Left kidney (tissue), 2 donors: ENCODE measurements around the gene COBLL1. TPM values are rescaled to one million over a fixed set of nuclear protein-coding genes. Genes with fewer than 3 reads are reported as not detected.
"Not testable (repeated sequence)": the region's sequence is repeated elsewhere in the genome, so short reads cannot be mapped to it uniquely, and the experiment has no call there.

Experiments
- DNase-seq: peaks from one replicate; pipeline ENCODE4 v3.0.0-alpha.2; 2013
- polyA plus RNA-seq: library from polyadenylated mRNA; unstranded; fragments of 120-200 nt; gene quantifications from one replicate; pipeline ENCODE4 v1.2.1, GENCODE V29; 2013; ENCODE audit not compliant: insufficient read length

The COBLL1 gene
- polyA plus RNA-seq, 1 donor, result 142 TPM

DNA sequence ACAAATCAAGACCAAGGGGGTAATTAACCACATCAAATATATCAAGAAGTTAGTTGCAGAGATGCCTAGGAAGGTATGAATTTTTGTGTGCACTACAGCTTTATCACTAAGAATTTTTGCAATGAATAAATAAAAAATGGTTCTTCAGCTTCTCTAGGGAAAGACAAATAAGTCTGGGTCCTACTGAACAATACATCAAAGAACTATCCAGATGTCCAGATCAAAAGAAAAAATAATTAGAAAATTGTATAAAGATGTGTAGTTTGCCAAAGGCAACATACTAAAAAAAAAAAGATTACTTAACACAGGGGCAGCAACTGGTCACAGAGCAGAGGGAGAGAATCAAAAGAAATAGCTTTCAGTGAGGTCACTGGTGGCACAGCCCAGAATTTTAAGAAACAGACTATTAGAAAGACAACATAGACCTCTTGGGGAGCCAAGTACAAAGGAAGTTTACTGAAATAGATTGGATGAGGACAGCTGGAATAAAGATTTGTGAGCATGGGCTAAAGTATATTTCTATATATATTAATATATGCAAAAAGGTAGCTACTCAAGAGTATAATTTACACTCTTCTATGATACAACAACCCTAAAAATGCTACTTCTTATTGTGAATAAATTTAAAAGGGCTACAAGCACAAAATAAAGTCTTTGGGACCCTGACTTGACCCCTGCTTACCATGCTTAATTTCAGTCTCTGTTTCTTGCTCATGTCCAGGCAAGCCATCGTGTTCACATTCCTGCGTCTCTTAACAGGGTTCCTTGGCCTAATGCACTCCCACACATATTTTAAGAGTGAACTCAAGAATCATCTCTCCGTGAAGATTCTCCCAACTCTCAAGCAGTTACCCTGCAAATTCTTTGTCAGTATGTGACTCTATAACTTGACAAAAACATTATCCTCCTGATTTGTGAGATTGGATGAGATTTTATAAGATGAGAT, 121.4 kb downstream of the COBLL1 start:
- no peak for DNase-seq

DNA sequence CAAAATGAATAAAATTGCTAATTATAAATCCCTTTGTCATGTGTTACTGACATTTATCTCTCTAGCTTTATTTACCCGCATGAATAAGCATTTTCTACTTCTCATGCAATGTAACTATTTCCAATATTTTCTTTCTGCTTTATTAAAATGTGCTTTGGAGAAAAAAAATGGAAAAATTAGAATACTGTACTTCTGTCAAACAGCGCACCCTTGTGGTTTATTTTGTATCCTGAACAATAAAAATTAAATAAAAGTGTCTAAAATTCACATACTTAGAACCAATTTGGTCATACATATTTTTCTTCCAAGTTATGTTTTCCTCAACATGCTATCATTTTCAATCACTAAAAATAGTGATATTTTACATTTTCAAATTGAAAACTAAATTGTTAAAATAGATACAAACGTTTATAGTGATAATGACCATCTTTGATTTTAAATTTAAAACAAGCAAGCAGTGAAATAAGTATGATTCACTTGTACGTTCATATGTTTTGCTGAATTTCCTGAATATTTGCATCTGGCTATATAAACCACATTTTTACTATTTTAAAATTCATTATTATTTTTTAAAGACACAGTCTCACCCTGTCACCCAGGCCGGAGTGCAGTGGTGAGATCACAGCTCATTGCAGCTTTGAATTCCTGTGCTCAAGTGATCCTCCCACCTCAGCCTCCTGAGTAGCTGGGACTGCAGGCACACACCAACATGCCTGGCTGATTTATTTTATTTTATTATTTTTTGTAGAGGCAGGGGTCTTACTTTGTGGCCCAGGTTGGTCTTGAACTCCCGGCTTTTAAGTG, 124.4 kb downstream of the COBLL1 start:
- no peak for DNase-seq

DNA sequence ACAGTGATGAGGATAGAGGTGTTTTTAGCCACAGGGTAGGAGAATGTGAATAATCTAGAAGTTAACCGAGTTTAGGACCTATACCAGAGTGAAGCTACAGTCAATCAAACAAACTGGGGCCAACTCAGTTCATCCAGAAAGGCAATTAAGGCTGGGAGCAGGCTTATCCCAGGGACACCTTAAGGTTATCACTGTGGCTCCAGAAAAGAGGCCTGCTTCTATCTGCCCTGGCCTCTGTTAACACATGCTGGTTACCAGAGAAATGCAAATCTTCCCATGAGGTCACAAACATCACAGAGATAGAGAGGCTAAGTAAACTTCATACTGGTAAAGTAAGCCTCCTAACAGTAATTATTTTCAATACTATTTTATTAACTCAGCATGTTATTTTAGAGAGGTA, 127.2 kb downstream of the COBLL1 start:
- no peak for DNase-seq

DNA sequence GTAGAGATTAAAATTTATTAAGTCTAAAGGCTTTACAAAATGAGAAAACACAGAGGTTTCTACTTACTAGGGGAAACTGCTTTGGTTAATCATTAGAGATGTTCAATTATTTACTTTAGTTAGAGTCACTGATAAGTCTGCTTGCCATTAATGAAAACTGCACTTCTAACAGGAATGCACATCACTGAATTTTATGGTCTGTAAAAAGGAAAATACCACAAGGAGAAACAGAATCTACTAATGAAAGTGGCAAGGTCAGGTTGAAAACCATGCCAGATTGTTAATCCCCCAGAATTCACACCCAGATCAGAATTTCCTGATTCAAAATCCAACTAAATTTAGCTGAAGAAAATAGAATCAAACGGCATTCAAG, 129.9 kb downstream of the COBLL1 start:
- peak; percentile 53 for DNase-seq

DNA sequence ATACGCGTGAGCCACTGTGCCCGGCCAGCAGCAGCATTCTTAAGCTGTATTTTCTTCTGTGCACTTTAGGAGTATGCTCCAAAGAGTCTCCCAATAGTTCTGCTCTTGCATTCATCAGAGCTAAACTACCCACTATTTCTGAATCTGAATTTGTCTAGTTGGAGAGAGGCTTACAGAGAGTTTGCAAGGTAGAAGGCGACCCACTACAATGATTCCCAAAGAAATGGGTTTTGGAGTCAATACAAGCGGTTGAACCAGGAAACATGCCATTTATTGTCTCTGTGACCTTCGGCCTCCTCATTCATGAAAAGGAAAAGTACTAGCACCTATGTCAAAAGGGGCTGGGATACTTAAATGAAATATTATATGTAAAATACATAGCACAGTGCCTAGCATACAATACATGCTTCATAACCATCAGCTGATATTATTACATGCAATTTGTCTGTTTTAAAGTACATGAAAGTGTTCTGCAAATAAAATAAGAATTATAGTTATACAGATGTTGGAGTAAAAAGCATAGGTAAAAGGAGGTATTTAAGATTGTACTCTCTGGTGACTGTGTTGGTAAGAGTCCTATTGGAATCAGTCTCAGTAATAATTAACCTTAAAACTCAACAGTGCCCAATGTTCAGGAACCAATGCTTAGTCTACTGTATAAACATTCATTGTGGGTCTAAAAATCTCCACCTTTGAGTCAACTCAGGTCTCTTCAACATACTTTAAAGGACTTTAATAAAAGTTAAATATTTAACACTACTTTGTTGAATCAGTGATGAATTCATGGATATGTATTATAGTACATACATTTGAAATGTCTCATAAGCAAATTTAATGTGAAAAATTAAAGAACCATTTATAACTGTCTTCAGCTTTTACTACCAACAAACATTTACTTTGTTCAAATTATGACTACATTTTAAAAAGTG, 130.5 kb downstream of the COBLL1 start:
- DNase-seq, result peak; percentile 53

DNA sequence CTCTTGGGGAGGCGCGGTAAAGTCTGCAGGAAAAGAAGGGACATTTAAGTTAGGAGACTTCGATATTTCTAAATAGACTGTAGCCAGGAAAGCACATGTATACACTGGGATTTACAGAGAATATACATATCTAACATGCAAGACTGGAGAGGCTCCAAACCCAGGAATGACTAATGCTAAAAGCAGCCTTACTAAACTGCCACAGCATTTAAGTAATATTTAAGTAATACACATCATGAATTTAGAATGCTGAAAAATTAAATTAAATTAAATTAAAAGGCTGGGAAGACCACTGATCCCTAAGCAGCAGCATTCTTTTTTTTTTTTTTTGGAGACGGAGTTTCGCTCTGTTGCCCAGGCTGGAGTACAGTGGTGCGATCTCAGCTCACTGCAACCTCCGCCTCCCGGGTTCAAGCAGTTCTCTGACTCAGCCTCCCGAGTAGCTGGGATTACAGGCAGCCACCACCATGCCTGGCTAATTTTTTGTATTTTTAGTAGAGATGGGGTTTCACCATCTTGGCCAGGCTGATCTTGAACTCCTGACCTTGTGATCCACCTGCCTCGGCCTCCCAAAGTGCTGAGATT, 131.3 kb downstream of the COBLL1 start:
- not testable (repeated sequence) for DNase-seq

DNA sequence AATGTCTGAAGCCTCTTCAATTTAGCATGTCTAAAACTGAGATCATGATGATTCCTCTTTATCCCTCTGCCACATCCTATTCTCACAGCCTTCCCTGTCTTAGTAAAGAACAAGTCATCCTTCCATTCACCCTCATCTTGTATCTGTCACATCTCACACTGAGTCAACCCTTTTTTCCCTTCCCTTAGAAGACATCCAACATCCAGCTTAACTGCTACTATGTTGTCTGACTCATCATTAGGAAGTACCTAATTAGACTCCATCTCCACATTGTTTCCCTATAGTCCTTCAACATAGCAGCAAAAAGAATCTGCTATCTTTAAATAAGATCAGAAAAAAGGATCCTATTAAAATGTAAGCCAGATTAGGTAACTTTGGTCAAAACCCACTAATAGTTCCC, 135.1 kb downstream of the COBLL1 start:
- DNase-seq, result no peak

DNA sequence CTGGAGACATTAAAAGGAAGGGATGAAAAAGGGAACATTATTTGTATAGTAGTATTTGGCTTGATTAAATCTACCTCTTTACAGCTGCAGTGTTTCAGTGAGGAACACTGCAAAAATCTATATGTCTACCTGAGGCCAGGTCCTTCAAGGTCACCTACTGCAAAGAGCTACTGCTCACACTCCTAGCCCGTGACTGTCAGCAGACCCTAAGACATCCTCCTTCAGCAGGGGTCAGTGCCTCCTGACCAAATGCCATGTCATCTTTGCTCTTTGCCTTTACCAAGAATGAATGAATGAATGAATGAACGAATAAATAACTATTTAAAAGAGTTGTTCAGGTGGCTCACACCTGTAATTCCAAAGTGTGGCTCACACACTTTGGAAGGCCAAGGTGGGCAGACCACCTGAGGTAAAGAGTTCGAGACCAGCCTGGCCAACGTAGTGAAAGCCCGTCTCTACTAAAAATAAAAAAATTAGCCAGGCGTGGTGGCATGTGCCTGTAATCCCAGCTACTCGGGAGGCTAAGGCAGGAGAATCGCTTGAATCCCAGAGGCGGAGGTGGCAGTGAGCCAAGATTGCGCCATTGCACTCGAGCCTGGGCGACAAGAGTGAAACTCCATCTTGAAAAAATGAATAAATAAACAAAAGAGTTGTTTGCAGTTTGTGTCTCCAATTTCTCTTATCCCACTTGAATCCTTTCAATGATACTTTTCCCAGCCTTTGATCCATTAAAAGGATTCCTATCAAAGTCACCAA, 136.0 kb downstream of the COBLL1 start:
- DNase-seq, result no peak

DNA sequence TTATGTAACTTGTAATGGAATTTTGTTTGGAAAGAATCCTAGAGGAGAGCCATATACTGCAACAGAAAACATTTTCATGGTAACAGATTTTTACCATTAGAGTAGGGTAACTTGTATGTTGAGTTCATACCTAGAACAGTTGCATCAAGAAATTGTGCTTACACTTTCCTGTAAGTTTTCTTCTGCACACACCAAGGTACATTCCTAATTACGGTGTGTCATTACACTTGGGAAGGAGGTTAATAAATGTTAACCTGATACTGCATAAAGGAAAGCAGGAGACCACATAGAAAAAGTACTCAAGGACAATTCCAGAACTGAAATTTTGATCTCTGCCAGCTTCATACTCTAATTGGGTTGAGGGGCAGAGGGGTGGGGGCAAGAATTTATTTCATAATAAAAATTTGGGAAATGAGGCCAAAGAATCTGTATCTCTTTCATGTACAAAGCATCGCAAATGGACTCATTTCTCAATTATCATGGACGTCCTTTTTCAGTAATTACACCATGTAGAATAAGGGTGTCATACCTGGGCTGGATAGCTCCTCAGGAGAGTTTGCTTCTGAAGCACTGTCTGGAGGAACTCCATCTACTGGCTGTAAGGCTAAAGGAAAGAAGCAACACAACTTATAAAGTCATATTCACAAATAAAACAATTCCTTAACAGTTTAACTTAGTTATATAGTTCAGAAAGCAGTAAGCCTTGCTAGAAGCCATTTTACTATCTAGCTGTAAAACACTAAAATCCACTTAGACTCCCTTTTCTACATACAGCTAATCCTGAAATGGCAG, 137.5 kb downstream of the COBLL1 start:
- no peak for DNase-seq

DNA sequence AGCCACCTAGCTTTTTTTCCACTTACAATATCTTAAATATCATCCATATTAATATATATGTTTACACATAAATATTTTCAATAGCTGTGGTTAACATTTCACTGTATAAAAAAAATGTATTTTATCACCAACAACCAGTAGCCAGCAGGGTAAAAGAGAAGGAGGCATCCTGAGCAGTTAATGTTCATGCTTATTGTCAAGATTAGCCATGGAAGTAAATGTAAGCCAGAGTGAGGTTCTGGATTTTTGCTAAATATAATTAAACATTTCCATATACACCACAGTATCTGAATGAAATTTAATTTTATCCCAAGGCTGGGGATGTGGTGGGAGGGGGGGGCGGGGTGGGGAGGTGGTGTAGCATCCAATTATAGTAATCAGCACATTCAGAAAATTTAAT, 140.1 kb downstream of the COBLL1 start:
- no peak for DNase-seq

DNA sequence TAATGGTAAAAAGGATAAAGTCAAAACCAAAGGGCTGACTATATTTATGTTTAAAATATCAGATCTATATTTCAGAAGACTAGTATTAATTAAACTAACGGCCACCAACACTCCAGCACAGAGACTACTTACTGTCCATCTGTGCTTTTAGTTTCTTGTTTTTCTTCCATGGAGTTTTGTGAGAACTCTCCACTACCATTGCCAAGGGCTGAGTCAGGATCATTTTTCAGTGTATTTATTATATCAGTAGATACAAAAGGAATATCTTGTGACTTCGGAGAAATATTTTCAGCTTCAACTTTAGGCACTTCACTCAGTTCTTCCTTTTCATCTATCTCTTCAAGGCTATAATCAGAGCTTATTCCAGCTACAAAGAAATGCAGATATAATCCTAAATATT, 141.2 kb downstream of the COBLL1 start:
- no peak for DNase-seq

DNA sequence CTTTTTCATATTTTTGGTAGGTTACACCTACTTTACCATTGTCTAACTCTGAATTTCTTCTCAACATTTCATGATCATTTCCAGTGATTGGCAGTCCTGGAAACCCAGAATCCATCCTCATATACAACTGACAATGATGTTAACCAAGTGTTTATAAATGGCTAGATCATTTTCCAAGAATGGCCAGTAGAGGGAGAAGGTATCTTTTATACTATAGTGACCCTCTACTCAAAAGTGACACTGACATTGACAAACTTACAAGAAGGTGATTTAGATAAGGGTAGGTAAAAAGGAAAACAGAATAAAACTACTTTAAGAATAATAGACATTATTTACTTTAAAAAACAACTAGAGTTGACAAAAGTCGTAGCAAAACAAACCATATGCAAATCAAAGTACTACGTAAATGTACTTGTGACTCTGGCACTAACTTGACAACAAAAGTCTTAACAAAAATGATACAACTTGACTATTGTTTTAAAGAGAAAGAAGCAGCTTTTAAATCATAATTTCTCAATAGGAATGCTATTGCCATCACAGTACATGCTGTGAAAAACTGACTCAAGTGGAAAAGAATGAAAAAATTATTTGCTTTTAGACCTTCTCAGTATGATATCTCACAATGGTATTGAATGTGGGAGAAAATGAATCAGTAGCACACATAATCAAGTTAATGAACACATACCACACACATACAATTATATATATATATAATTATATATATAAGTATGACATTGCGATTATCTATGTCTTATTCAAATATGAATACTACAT, 143.7 kb downstream of the COBLL1 start:
- DNase-seq, result no peak

DNA sequence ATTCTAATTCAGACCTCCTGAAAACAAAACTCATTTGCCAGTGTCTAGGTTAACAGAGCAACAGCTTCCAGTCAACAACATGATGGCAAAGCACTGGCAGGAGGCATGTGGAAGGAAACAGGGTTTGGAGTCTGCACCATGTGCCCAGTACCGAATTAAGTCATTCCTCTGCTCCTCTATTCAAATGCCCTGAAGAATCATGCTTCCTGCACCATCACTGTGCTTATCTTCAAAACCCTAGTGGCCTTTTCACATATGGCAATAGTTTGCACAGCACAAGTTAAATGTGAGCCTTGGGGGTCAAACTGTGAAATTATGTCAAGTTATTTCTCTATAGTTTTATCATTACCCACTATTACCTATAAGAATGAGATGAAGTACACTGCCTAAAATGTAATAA, 145.0 kb downstream of the COBLL1 start:
- DNase-seq, result no peak

DNA sequence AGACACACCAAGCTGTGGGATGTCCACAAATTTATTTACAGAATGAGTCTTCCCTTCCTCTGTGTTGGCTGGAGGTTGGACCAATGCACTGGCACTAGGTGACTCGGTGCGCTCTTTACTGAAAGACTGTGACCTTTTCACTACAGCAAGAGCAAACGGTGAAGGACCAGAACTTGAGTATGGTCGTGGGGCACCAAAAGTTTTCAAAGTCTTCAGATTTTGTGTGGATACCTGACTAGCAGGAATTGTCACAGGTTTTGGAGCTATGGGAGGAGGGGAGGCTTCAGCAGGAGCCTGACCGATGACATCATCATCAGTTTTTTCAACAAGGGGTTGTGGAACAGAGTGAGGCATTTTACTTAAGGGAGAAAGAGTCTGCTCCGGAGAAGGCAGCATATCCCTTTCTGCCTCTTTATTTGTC, 147.3 kb downstream of the COBLL1 start:
- no peak for DNase-seq

DNA sequence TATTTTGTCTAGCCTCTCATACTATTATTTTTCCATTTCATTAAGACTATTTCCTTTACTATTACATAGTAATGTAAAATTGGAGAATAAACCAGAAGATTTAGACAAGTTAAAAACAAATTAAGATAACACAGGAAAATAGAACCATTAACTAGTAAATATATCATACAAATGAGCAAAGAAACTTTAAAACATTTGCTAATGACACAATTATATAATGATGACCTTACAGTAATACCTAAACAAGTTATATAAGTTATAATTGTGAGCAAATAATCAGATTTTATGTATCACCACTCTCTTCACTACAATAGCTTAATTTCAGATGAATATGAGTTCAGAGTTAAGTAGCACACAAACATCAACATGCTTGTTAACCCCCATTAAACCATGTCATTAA, 147.8 kb downstream of the COBLL1 start:
- DNase-seq, result no peak

DNA sequence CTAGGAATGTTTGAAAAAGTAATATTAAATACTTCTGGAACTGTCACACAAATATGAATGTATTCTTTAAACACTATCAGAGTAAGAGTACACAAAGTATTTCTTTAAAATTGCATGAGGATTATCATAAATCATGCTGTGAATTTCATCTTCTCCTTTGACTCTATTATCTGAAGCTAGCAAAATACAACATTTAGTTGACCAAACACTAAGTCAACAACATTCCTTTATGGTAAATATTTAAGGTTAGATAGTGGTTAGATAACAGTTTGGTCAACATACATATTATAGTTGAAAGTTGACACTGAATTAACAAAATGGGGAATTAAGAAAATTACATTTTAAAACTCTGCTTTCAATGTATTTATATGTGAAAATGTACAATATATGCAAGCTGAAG, 148.2 kb downstream of the COBLL1 start:
- DNase-seq, result no peak

DNA sequence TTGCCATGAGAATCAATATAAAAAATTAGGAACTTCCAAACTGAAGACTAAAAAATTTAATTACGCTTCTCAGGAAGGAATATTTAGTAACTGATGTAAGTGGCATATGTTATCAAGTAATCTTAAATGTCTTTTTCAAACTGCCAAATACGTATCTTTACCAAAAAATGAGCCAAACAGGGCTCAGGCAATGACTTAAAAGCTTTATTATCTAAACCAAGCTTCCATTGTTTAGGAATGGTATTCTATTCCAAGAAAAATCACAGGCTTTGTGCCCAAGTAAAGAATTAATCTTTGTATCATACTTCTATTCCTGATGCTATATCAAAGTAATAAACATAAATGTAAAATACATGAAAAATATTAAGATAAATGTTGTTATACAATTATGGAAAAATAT, 148.7 kb downstream of the COBLL1 start:
- no peak for DNase-seq

DNA sequence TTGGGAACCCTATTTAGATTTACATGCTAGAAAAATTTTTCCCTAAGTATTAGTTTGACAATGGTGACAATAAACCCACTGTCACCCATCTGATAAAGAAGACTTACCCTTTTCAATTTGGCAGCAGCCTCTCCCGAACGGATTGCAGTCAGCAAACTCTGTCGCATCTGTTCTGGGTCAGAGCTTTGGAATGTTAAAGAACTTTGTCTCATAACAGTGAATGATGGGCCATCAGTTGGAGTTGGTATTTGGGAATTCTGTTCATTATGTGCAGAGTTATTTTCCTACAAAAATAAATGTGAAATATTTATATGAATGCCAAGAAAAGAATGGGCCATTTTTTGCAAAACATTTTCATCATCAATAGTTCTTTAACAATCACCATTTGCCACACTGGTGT, 149.5 kb downstream of the COBLL1 start:
- no peak for DNase-seq

DNA sequence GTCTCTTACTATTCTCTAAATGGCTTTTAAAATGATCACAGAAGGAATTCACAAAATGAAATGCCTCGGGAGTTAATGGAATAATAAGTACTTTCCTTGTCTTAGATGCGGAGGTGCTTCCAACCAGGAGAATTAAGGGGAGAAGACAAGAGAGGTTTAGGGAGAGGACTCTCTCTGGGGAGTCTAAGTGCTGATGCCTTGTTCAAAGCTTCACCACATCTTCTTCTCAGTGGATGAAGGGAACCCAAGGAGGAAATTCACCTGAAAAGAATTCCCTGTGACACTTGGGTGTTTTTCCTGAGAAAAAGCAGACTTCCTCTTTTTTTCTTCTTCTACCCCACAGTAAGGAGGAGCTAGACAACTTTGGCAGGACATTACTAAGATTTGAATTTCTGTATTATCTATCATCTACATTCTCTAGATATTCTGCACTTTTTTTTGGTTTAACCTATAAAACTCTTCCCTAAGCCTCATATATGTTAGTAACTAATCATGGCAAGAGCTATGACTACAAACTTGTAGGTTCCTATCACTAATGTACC, 150.2 kb downstream of the COBLL1 start:
- no peak for DNase-seq
